GM21717 (cell line): Measurements from ENCODE around the gene RASA3.

ENCODE experiments used
- ATAC-seq: cut with Tn5 transposase; IDR thresholded peaks from one replicate; pipeline ENCODE4 v1.9.1; 2021; ENCODE audit warnings: mild to moderate bottlenecking, moderate library complexity; ENCODE audit not compliant: unreplicated experiment

Gene RASA3

GRCh38 chr13:113964251-113964995 lies 168.0 kb downstream of the RASA3 start:
- no peak for ATAC-seq

- ATAC-seq: no peak
These were observed 169.0 kb downstream of the RASA3 start for GRCh38 chr13:113963376-113963775.

- no peak for ATAC-seq
These were observed 169.4 kb downstream of the RASA3 start for GRCh38 chr13:113962975-113963374.

GRCh38 chr13:113962386-113962785 lies 170.0 kb downstream of the RASA3 start:
- no peak for ATAC-seq

GRCh38 chr13:113960276-113960948 lies 172.0 kb downstream of the RASA3 start:
- no peak for ATAC-seq

GRCh38 chr13:113959198-113959597 lies 173.2 kb downstream of the RASA3 start:
- no peak for ATAC-seq

- no peak for ATAC-seq
These were observed 174.1 kb downstream of the RASA3 start for GRCh38 chr13:113958373-113958772.

GRCh38 chr13:113956571-113956970 lies 175.9 kb downstream of the RASA3 start:
- ATAC-seq: no peak

GRCh38 chr13:113955691-113956090 lies 176.7 kb downstream of the RASA3 start:
- ATAC-seq: no peak

- ATAC-seq: no peak
These were observed 177.2 kb downstream of the RASA3 start for GRCh38 chr13:113955235-113955634.

GRCh38 chr13:113954046-113954835 lies 178.2 kb downstream of the RASA3 start:
- no peak for ATAC-seq

- no peak for ATAC-seq
These were observed 178.9 kb downstream of the RASA3 start for GRCh38 chr13:113953561-113953960.

- ATAC-seq: no peak
These were observed 179.4 kb downstream of the RASA3 start for GRCh38 chr13:113952983-113953520.

GRCh38 chr13:113952151-113952982 lies 180.1 kb downstream of the RASA3 start:
- no peak for ATAC-seq

GRCh38 chr13:113951246-113951999 lies 181.0 kb downstream of the RASA3 start:
- ATAC-seq: peak; percentile 61

GRCh38 chr13:113950451-113951245 lies 181.8 kb downstream of the RASA3 start:
- ATAC-seq: no peak

GRCh38 chr13:113949546-113949945 lies 182.9 kb downstream of the RASA3 start:
- ATAC-seq: no peak

GRCh38 chr13:113948034-113948742 lies 184.2 kb downstream of the RASA3 start:
- no peak for ATAC-seq
